NCI-H1105 (cell line): Measurements from ENCODE around the gene PAPPA.

ENCODE experiments used
- DNase-seq: peaks from one replicate; lab custom pipeline; 2025; lab: John Stamatoyannopoulos, UW

PAPPA gene

GRCh38 chr9:116316246-116316645, 162.7 kb downstream of the PAPPA start:
- DNase-seq: no peak

GRCh38 chr9:116317503-116317902, 163.9 kb downstream of the PAPPA start:
- no peak for DNase-seq

- DNase-seq: no peak
Observed at GRCh38 chr9:116318468-116319374, 165.1 kb downstream of the PAPPA start.

GRCh38 chr9:116319480-116319879, 165.9 kb downstream of the PAPPA start:
- DNase-seq: no peak

- no peak for DNase-seq
Observed at GRCh38 chr9:116320290-116320689, 166.7 kb downstream of the PAPPA start.

GRCh38 chr9:116322521-116322920, 168.9 kb downstream of the PAPPA start:
- DNase-seq: no peak

- DNase-seq: no peak
Observed at GRCh38 chr9:116323012-116323411, 169.4 kb downstream of the PAPPA start.

GRCh38 chr9:116323571-116323970, 170.0 kb downstream of the PAPPA start:
- peak; percentile 56 for DNase-seq

- no peak for DNase-seq
Observed at GRCh38 chr9:116325924-116326323, 172.3 kb downstream of the PAPPA start.

GRCh38 chr9:116327701-116328405, 174.3 kb downstream of the PAPPA start:
- DNase-seq: no peak

- no peak for DNase-seq
Observed at GRCh38 chr9:116329470-116329869, 175.9 kb downstream of the PAPPA start.

GRCh38 chr9:116331241-116331640, 177.7 kb downstream of the PAPPA start:
- DNase-seq: no peak

- no peak for DNase-seq
Observed at GRCh38 chr9:116332090-116332489, 178.5 kb downstream of the PAPPA start.

GRCh38 chr9:116333254-116333653, 179.7 kb downstream of the PAPPA start:
- no peak for DNase-seq

- no peak for DNase-seq
Observed at GRCh38 chr9:116334546-116335150, 181.1 kb downstream of the PAPPA start.

- no peak for DNase-seq
Observed at GRCh38 chr9:116335392-116335791, 181.8 kb downstream of the PAPPA start.

- no peak for DNase-seq
Observed at GRCh38 chr9:116336133-116336862, 182.7 kb downstream of the PAPPA start.

GRCh38 chr9:116337015-116337414, 183.4 kb downstream of the PAPPA start:
- DNase-seq: no peak

GRCh38 chr9:116340270-116340669, 186.7 kb downstream of the PAPPA start:
- no peak for DNase-seq

- no peak for DNase-seq
Observed at GRCh38 chr9:116342061-116342460, 188.5 kb downstream of the PAPPA start.

- DNase-seq: no peak
Observed at GRCh38 chr9:116342941-116343340, 189.3 kb downstream of the PAPPA start.

- no peak for DNase-seq
Observed at GRCh38 chr9:116344416-116344815, 190.8 kb downstream of the PAPPA start.
